Activated naive CD4-positive, alpha-beta T cell treated with anti-CD3 and anti-CD28 coated beads, Interleukin-2, amount 50 U/mL, for 72 hours (primary cell): ENCODE data around the gene WNT2B. TPM values are rescaled to one million over a fixed set of nuclear protein-coding genes. Genes with fewer than 3 reads are reported as not detected.
A peak's percentile ranks its signal among the peaks of the same experiment; 100 is the strongest.

Source experiments
- ATAC-seq, 2 donors: fragments of 150-1000 bp; cut with Tn5 transposase; 2 replicates each; pipeline ENCODE4 v1.10.0; 2021; ENCODE audit warnings: mild to moderate bottlenecking in 2 of 2, moderate library complexity in 2 of 2
- DNase-seq, 2 donors: peaks; one replicate each; pipeline ENCODE4 v3.0.0; 2021 to 2022; ENCODE audit warnings: low spot score in 2 of 2
- H3K27ac Mint-ChIP-seq, 2 donors: one replicate each; pipeline ENCODE4 v1.8.0; 2022; ENCODE audit warnings: mild to moderate bottlenecking in 2 of 2, mixed read lengths in 2 of 2
- H3K36me3 Mint-ChIP-seq, 2 donors: one replicate each; pipeline ENCODE4 v1.8.0; 2022; ENCODE audit warnings: mixed read lengths in 2 of 2
- H3K9me3 Mint-ChIP-seq, 2 donors: one replicate each; pipeline ENCODE4 v1.8.0; 2022; ENCODE audit warnings: mixed read lengths in 2 of 2
- total RNA-seq, 2 donors: library from RNA; stranded (reverse); gene quantifications; one replicate each; pipeline ENCODE4 v1.2.3, GENCODE V29; 2022

The WNT2B gene
- total RNA-seq, 2 donors from 2014 or later = 0.11 to 0.16 TPM

GRCh38 chr1:112538883-112539282 lies 30.1 kb downstream of the WNT2B start:
- DNase-seq (no peak), ATAC-seq (no peak)
- no peaks in the 10 kb centered on the region for H3K9me3 Mint-ChIP-seq
- no peak overlapping the region for H3K27ac Mint-ChIP-seq
- H3K36me3 Mint-ChIP-seq = no peaks in the 10 kb centered on the region

DNA sequence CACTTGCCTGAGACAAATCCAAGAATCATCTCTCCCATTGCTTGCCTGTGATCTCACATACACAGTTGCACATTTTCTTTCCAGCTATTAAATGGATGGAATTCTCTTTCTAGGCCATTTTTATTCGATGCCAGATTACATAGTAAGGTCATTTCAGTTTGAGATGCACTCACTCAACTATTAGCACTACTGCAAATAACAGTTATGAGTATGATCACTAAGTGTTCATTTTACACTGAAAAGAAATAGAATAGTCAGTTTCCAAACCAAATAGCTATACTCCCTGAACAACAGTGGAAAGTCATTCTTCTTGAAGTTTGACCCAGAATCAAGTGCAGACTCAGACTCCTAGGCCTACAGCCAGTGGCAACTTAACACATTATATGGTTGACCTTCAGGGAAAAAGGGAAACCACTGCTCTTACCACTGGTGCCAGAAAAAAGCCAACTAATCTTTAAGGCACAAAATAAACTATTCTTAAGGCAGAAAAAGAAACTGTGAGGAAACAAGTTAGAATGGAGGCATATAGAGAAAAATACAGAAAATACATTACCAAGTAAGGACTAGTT lies 31.5 kb downstream of the WNT2B start:
- ATAC-seq (no peak), DNase-seq (no peak)
- Mint-ChIP-seq H3K27ac (peak overlapping the region in 1 of 2 donors; percentile 24), H3K9me3 (no peaks in the 10 kb centered on the region), H3K36me3 (no peaks in the 10 kb centered on the region)

DNA sequence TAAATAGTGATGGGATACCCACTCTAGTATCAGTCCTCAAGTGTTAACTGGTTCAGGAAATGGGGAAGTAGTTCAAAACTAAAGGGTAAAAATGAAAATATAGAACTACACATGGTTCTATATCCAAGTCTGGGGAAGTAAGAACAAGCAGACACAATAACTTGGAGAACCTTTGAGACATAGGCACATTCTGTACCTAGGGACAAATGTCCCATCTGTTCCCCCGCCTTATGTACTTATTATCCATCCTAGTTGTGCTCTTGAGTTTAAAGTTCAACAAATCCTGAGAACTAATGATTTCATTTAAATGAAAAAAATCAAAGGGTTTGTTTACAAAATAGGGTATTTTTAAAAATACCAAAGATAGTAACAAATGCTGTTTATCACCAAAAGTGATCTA lies 32.5 kb downstream of the WNT2B start:
- Mint-ChIP-seq H3K27ac (peak overlapping the region in 1 of 2 donors; percentile 83), H3K36me3 (no peaks in the 10 kb centered on the region), H3K9me3 (no peaks in the 10 kb centered on the region)
- DNase-seq (no peak), ATAC-seq (no peak)

DNA sequence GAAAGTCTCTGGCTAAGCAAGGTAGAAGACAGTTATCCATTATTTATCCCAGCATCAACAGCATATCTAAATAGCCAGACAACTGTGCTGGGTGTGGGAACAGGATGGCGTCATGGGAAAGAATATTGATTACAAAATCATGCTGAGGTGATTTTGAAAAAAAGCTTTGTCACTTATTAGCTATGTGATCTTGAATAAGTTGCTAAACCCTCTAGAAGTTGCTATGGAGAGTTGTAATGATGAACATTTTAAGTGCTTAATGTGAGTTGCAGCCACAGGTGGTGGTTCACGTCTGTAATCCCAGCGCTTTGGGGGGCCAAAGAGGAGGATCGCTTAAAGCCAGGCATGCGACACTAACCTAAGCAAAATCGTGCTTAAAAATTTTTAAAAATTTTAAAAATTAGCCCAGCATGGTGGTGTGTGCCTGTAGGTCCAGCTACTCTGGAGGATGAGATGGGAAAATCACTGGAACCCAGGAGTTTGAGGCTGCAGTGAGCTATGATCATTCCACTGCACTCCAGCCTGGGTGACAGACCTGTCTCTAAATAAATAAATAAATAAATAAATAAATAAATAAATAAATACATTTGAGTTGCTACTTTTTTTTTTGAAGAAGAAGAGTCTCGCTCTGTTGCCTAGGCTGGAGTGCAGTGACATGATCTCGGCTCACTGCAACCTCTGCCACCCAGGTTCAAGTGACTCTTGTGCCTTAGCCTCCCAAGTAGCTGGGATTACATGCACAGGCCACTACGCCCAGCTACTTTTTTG lies 33.6 kb downstream of the WNT2B start:
- Mint-ChIP-seq H3K36me3 (no peaks in the 10 kb centered on the region), H3K9me3 (no peaks in the 10 kb centered on the region), H3K27ac (no peak overlapping the region)
- DNase-seq (no peak), ATAC-seq (no peak)

DNA sequence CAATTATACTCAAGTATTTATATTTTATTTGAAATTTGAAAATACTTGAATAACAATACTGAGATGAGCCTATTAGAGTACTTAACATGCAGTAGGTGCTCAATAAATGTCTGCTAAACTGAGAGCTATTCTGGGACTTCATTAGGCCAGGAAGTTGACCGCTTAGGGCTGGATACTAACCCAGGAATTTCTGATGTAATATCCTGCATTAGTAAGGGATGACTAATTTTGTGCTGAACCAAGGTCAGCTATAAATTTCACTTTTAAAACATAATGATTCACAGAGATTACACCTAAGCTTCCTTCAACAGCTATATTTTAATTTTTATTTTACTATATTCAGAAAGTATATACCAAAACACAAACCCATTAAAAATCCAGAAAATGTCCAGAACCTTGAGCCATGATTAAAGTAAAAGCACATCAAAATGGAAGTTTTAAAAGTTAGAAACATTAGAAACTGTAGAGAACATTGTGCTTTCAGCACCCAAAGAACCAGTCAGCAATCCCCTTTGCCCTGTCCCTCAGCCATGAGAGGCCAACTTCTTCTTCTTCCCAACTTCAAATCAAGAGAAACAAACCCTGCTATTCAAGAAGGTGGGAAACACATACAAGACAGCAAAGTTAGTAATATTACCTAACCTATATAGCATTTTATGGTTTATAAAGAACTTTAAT lies 35.4 kb downstream of the WNT2B start:
- Mint-ChIP-seq H3K36me3 (no peaks in the 10 kb centered on the region), H3K9me3 (no peaks in the 10 kb centered on the region), H3K27ac (peak overlapping the region in 1 of 2 donors; percentile 62)
- DNase-seq (no peak), ATAC-seq (peak in 1 of 2 donors; percentile 64)

DNA sequence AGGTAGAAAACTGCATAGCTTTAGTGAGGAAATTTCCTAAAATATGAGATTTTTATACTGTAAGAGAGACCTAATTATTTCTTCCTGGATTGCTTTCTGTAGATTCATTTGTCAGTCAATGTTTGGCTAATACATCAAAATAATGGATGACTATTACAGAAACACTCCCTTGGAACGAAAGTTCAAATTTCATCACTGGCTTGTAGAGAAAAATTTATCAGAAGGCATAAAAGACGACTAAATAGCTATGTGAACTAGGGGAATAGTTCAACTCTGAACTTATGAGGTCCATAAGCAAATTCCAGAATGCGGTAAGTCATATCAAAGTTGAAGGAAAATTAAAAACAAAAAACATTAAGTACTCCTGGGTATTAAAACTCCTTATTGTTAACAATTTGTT lies 36.0 kb downstream of the WNT2B start:
- DNase-seq (no peak), ATAC-seq (no peak)
- Mint-ChIP-seq H3K9me3 (no peaks in the 10 kb centered on the region), H3K36me3 (no peaks in the 10 kb centered on the region), H3K27ac (no peak overlapping the region)

GRCh38 chr1:112546076-112546475 lies 37.3 kb downstream of the WNT2B start:
- Mint-ChIP-seq H3K9me3 (no peaks in the 10 kb centered on the region), H3K36me3 (no peaks in the 10 kb centered on the region), H3K27ac (no peak overlapping the region)
- ATAC-seq (no peak), DNase-seq (no peak)

DNA sequence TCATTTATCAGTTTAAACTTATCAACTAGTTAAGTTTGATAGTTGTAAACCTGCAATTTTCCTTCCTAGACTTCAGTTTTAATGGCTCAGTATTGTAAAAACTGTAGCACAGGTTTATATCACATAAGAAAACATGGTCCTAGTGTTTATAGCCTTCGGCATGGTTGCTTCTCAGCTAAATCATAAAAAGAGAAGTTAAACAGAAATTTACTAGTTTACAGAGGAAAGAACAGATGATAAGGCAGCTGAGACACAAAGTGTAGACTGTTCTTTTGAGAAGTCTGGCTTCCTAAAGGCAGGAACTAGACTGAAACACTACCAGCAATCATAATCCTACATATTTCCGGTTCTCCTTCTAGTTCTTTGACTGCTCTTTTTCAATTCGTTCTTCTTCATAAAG lies 39.8 kb downstream of the WNT2B start:
- ATAC-seq (no peak), DNase-seq (no peak)
- no peaks in the 10 kb centered on the region for H3K36me3 Mint-ChIP-seq
- H3K27ac Mint-ChIP-seq = no peak overlapping the region
- no peaks in the 10 kb centered on the region for H3K9me3 Mint-ChIP-seq

DNA sequence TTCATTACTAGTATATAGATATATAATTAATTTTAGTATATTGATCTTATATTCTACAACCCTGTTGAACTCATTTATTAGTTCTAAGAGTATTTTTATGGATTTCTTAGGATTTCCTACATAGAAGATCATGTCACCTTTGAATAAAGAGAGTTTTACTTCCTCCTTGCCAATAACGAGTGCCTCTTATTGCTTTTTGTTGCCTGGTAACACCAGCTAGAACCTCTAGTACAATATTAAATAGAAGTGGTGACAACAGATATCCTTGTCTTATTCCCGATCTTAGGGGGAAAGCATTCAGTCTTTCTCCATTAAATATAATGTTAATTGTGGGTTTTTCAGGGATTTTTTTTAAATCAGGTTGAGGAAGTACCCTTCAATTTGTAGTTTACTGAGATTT lies 40.8 kb downstream of the WNT2B start:
- Mint-ChIP-seq H3K27ac (no peak overlapping the region), H3K36me3 (no peaks in the 10 kb centered on the region), H3K9me3 (no peaks in the 10 kb centered on the region)
- ATAC-seq (no peak), DNase-seq (no peak)

- no peaks in the 10 kb centered on the region for H3K36me3 Mint-ChIP-seq
- no peaks in the 10 kb centered on the region for H3K9me3 Mint-ChIP-seq
- no peak overlapping the region for H3K27ac Mint-ChIP-seq
- ATAC-seq (no peak), DNase-seq (no peak)
Observed at GRCh38 chr1:112554411-112554810, 45.6 kb downstream of the WNT2B start.

- ATAC-seq (peak in 1 of 2 donors; percentile 81), DNase-seq (no peak)
- Mint-ChIP-seq H3K9me3 (no peaks in the 10 kb centered on the region), H3K27ac (no peak overlapping the region), H3K36me3 (no peaks in the 10 kb centered on the region)
Observed at GRCh38 chr1:112557385-112557784, 48.6 kb downstream of the WNT2B start.

- ATAC-seq (no peak), DNase-seq (no peak)
- no peaks in the 10 kb centered on the region for H3K9me3 Mint-ChIP-seq
- no peaks in the 10 kb centered on the region for H3K36me3 Mint-ChIP-seq
- H3K27ac Mint-ChIP-seq = no peak overlapping the region
Observed at GRCh38 chr1:112558634-112559033, 49.9 kb downstream of the WNT2B start.

GRCh38 chr1:112563341-112563740 lies 54.6 kb downstream of the WNT2B start:
- no peaks in the 10 kb centered on the region for H3K9me3 Mint-ChIP-seq
- ATAC-seq = no peak
- H3K27ac Mint-ChIP-seq = no peak overlapping the region
- peaks cover 0 to 5% of the 10 kb centered on the region in 2 donors for H3K36me3 Mint-ChIP-seq
- no peak for DNase-seq

GRCh38 chr1:112564081-112564480 lies 55.3 kb downstream of the WNT2B start:
- Mint-ChIP-seq H3K27ac (no peak overlapping the region), H3K36me3 (peaks cover 0 to 5% of the 10 kb centered on the region in 2 donors), H3K9me3 (no peaks in the 10 kb centered on the region)
- ATAC-seq (no peak), DNase-seq (no peak)

DNA sequence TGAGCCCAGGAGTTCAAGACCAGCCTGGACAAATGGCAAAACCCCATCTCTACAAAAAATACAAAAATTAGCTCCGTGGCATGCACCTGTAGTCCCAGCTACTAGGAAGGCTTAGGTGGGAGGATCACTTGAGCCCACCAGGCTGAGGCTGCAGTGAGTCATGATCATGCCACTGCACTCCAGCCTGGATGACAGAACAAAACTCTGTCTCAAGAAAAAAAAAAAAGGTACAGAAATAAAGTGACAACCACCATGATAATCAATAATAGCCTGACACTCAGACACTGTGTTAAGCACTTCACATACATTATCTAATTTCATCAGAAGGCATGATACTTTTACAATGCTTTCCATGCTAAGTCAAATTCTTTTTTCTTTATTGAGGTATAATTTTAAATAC lies 57.0 kb downstream of the WNT2B start:
- no peak for ATAC-seq
- no peak for DNase-seq
- no peak overlapping the region for H3K27ac Mint-ChIP-seq
- H3K36me3 Mint-ChIP-seq = peaks cover 0 to 5% of the 10 kb centered on the region in 2 donors
- H3K9me3 Mint-ChIP-seq = no peaks in the 10 kb centered on the region

DNA sequence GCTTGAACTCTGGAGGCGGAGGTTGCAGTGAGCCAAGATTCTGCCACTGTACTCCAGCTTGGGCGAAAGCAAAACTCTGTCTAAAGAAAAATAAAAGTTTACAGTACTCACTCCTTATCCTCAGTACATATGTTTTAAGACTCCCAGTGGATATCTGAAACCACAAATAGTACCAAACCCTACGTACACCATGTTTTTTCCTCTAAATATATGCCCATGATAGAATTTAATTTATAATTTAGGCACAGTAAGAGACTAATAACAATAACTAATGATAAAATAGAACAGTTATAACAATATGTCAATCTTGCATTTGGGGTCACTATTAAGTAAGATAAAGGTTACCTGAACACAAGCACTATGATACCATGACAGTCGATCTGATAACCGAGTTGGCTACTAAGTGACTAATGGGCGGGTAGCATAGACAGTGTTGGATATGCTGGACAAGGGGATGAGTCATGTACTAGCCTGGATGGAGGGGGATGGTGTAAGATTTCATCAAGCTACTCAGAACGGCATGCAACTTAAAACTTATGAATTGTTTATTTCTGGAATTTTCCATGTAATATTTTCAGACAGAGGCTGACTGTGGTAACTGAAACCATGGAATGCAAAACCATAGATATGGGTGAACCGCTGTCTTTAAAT lies 66.5 kb downstream of the WNT2B start:
- Mint-ChIP-seq H3K36me3 (peaks cover 0 to 6% of the 10 kb centered on the region in 2 donors), H3K9me3 (no peaks in the 10 kb centered on the region), H3K27ac (no peak overlapping the region)
- ATAC-seq (no peak), DNase-seq (no peak)

- H3K27ac Mint-ChIP-seq = no peak overlapping the region
- no peak for DNase-seq
- ATAC-seq = no peak
- no peaks in the 10 kb centered on the region for H3K9me3 Mint-ChIP-seq
- peaks cover 0 to 6% of the 10 kb centered on the region in 2 donors for H3K36me3 Mint-ChIP-seq
Observed at GRCh38 chr1:112576240-112576639, 67.5 kb downstream of the WNT2B start.
